AG04449 (cell line): Measurements from ENCODE around the gene RUSF1.

Source experiments
- CTCF ChIA-PET: fragments of 350-600 bp; formaldehyde crosslinking; extraction: SDS; loops from one replicate; lab custom pipeline; 2021; ENCODE audit warnings: antibody characterized with exemption; lab: Yijun Ruan, JAX
- POLR2A ChIA-PET: fragments of 400-600, 350-600 bp; formaldehyde crosslinking; extraction: SDS; loops from one replicate; lab custom pipeline; 2020; ENCODE audit warnings: antibody characterized with exemption, inconsistent platforms; lab: Yijun Ruan, JAX
- DNase-seq: peaks from one replicate; pipeline ENCODE4 v3.0.0-alpha.2; 2010; ENCODE audit warnings: low read depth, low spot score
- H3K4me3 ChIP-seq: 2 replicates; pipeline ENCODE4 v1.5.1; 2011; ENCODE audit warnings: low read depth, mild to moderate bottlenecking, control low read depth, low read length
- CTCF ChIP-seq: IDR thresholded peaks from one replicate; pipeline ENCODE4 v1.5.1; 2011; ENCODE audit warnings: mild to moderate bottlenecking, moderate library complexity, low read length, control low read depth, inconsistent platforms; ENCODE audit not compliant: insufficient read depth; ENCODE audit errors: missing control alignments

RUSF1 gene

GRCh38 chr16:31473264-31473984 is 34.8 kb downstream of the RUSF1 start:
- no peak for TF ChIP-seq CTCF
- POLR2A ChIA-PET = interaction anchor here (1.0 to 1.4 kb wide), 2 partner anchors 15 to 239 kb away, joined by 3 to 4 read pairs; a partner anchor contains a TSS
- H3K4me3 ChIP-seq = peak overlapping the region; percentile 89
- DNase-seq = no peak
- CTCF ChIA-PET = interaction anchor here (0.6 to 5.7 kb wide), 6 partner anchors 12 to 28 kb away, joined by 3 to 86 read pairs (median 10); partner anchors contain the start of gene ARMC5

- TF ChIP-seq CTCF = peak; percentile 65
- ChIA-PET POLR2A (interaction anchor here (1.0 kb wide), 1 partner anchor 14 kb away, joined by 3 read pairs; no protein-coding TSS in a partner anchor), CTCF (interaction anchor here (0.6 to 5.7 kb wide), 4 partner anchors 9 to 29 kb away, joined by 3 to 86 read pairs (median 5); partner anchors contain the start of gene ARMC5)
- peak overlapping the region; percentile 89 for H3K4me3 ChIP-seq
- peak; percentile 46 for DNase-seq
Observed at GRCh38 chr16:31472709-31473203, 35.4 kb downstream of the RUSF1 start.

GRCh38 chr16:31471875-31472708 is 36.1 kb downstream of the RUSF1 start, which contains the start of gene TGFB1I1:
Gene TGFB1I1 (plus strand): TSS chr16:31472152. CDS start chr16:31472189, 37 bp downstream.
- CTCF ChIA-PET = interaction anchor here (0.9 to 5.7 kb wide), 4 partner anchors 8 to 396 kb away, joined by 3 to 86 read pairs (median 3); partner anchors contain the start of gene ARMC5
- POLR2A ChIA-PET = interaction anchor here (0.6 to 1.9 kb wide), 8 partner anchors 11 to 330 kb away, joined by 3 to 12 read pairs (median 4); partner anchors contain the start of gene RUSF1
- H3K4me3 ChIP-seq = peak within 1 kb of the TSS; percentile 89
- peak; percentile 34 for DNase-seq
- no peak for TF ChIP-seq CTCF

GRCh38 chr16:31471241-31471874 is 36.8 kb downstream of the RUSF1 start:
- no peak for TF ChIP-seq CTCF
- H3K4me3 ChIP-seq = peak overlapping the region; percentile 89
- ChIA-PET CTCF (interaction anchor here (0.9 to 5.7 kb wide), 4 partner anchors 8 to 397 kb away, joined by 3 to 86 read pairs (median 3); partner anchors contain the start of gene ARMC5), POLR2A (interaction anchor here (0.8 to 1.9 kb wide), 3 partner anchors 11 to 32 kb away, joined by 3 to 12 read pairs (median 6); no protein-coding TSS in a partner anchor)
- no peak for DNase-seq

GRCh38 chr16:31470615-31471014 is 37.6 kb downstream of the RUSF1 start:
- ChIA-PET CTCF (interaction anchor here (1.3 to 5.7 kb wide), 2 partner anchors 8 to 11 kb away, joined by 3 to 86 read pairs; partner anchors contain the start of gene ARMC5), POLR2A (interaction anchor here (1.9 kb wide), 1 partner anchor 10 kb away, joined by 12 read pairs; no protein-coding TSS in a partner anchor)
- TF ChIP-seq CTCF = no peak
- H3K4me3 ChIP-seq = peak overlapping the region; percentile 20; the same call in 1 of the 2 replicates
- no peak for DNase-seq
